ENCODE results near the gene CNTFR. TPM values are rescaled to one million over a fixed set of nuclear protein-coding genes. Genes with fewer than 3 reads are reported as not detected.
A peak's percentile ranks its signal among the peaks of the same experiment; 100 is the strongest.

The CNTFR gene
- total and polyA plus RNA-seq, 2 donors (not counting 1 experiment from before 2014, with no cell fraction given) = not detected

DNA sequence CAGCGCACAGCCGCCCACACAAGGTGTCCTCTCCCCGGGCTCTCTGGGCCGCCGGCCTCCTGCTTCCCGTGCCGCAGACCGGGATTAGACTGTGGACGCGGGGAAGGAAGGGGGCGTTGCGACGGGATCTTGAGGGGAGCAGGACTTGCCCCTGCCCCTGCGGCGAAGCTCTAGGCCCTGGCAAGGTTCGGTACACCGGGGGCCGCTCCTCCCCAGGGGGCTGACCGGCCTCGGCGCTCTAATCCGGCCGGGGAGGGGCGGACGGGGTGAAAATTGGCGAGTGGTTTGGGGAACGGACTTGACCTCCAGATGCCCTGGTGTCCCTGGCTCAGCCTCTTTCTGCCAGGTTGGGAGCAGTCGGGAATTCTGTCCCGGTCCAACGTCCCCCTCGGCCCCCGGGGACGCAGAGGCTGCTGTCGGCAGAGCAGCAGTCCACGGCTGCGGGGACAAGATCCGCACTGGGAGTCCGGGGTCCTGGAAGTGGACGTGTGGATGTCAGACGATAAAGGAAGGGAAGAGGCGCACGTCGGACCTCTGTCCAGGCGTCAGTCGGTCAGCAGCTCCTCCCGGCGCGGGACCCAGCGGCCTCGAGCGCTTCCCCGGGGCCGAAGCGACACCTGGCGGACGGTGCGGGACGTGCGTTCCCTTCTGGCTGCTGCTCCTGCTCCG lies 1.9 kb upstream of the CNTFR start:
- H3K4me1 ChIP-seq (ENCODE audit: control insufficient read depth in 2 of 2, insufficient read depth in 2 of 2, low read length in 2 of 2) = peaks cover 40 to 49% of the 10 kb centered on the region in 2 donors
- peak overlapping the region; percentile 38 to 73 (median 48) for H3K4me3 ChIP-seq (ENCODE audit: control extremely low read depth in 1 of 5, extremely low read depth in 1 of 5, insufficient read depth in 1 of 5, low read depth in 2 of 5, low read length in 4 of 5)
- WGBS (ENCODE audit: insufficient coverage) = 1% methylated on average over 59 of the region's 60 CpGs
- no peak overlapping the region for H3K27ac ChIP-seq (ENCODE audit: low read length in 2 of 2)
- peaks cover 37% of the 10 kb centered on the region for H3K4me1 Mint-ChIP-seq
- peak; percentile 95 for TF ChIP-seq CTCF (IDR thresholded peaks at IDR 0.05)
- peak; percentile 23 for TF ChIP-seq EZH2 (IDR thresholded peaks at IDR 0.05; ENCODE audit: borderline replicate concordance, insufficient read depth, low read depth, low read length, poor library complexity, severe bottlenecking)
- H3K9me3 ChIP-seq (ENCODE audit: control extremely low read depth in 1 of 3, control insufficient read depth in 2 of 3, insufficient read depth in 1 of 3, low read length in 2 of 3) = peaks cover 0 to 26% (median 0%) of the 10 kb centered on the region in 3 donors
- H3K79me2 ChIP-seq (ENCODE audit: control insufficient read depth, insufficient read depth, low read length) = no peaks in the 10 kb centered on the region
- no peaks in the 10 kb centered on the region for H3K9me3 Mint-ChIP-seq (ENCODE audit: insufficient read depth)
- ATAC-seq (ENCODE audit: low read depth) (peak; percentile 92), DNase-seq (peak; percentile 85)
- peak overlapping the region; percentile 81 for H3K4me3 Mint-ChIP-seq
- intact Hi-C loops (cut with micrococcal nuclease) = loop anchor here (1.0 to 10.0 kb wide), 5 partner anchors 43 to 967 kb away; no protein-coding TSS in a partner anchor
- peak overlapping the region; percentile 79 for H3K9ac ChIP-seq (ENCODE audit: low read length)
- peak overlapping the region; percentile 99 for H3K4me2 ChIP-seq (replicated peaks; ENCODE audit: low read depth, low read length, poor library complexity, severe bottlenecking)
- peaks cover 75% of the 10 kb centered on the region for H3K27me3 Mint-ChIP-seq
- H2AFZ ChIP-seq (ENCODE audit: insufficient read depth, low read depth, low read length, poor library complexity, severe bottlenecking) = peak overlapping the region; percentile 77
- H3K27ac Mint-ChIP-seq = no peak overlapping the region
- POLR2A ChIA-PET = no interaction called here
- H3K36me3 ChIP-seq (replicated peaks in 1 of 2; ENCODE audit: control extremely low read depth in 1 of 2, control insufficient read depth in 1 of 2, extremely low read depth in 1 of 2, insufficient read depth in 2 of 2, low read length in 1 of 2) = no peaks in the 10 kb centered on the region
- H4K20me1 ChIP-seq (ENCODE audit: control insufficient read depth, insufficient read depth, low read length, poor library complexity, severe bottlenecking) = no peaks in the 10 kb centered on the region
- CTCF ChIA-PET = interaction anchor here (0.6 to 2.7 kb wide), 23 partner anchors 9 to 968 kb away, joined by 3 to 30 read pairs (median 4); no protein-coding TSS in a partner anchor
- peaks cover 0 to 81% (median 60%) of the 10 kb centered on the region in 4 experiments for H3K27me3 ChIP-seq (replicated peaks in 1 of 4; ENCODE audit: control extremely low read depth in 1 of 4, control insufficient read depth in 3 of 4, insufficient read depth in 4 of 4, low read length in 3 of 4)

All from B cell (primary cell).